ENCODE measurements around the gene TRAPPC1.

DNA sequence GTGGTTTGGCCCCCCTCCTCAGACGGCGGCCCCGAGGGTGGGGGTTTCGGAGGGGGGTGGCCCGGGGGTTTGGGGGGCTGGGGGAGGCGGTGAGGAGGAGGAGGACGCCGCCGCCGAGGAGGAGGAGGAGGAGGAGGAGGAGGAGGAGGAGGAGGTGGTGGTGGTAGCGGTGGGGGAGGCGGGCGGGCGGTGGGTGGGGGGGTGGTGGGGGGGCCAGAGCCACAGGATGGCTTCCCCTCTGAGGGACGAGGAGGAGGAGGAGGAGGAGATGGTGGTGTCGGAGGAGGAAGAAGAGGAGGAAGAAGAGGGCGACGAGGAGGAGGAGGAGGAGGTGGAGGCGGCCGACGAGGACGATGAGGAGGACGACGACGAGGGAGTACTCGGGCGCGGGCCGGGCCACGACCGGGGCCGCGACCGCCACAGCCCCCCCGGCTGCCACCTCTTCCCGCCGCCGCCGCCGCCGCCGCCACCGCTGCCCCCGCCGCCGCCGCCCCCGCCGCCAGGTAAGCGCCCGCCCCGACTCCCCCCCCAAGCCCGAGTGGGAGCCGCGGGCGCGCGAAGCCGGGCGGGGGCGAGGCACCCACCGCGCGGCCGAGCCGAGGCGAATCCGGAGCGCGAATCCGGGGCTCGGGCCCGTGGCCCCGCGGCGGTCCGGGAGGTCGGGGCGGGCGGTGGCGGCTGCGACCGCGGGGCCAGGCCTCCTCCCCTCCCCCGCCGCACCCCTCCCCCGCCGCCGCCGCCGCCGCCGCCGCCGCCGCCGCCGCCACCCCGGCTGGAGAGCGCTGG lies 47.0 kb downstream of the TRAPPC1 start:
- TF ChIP-seq, protein P1, sequence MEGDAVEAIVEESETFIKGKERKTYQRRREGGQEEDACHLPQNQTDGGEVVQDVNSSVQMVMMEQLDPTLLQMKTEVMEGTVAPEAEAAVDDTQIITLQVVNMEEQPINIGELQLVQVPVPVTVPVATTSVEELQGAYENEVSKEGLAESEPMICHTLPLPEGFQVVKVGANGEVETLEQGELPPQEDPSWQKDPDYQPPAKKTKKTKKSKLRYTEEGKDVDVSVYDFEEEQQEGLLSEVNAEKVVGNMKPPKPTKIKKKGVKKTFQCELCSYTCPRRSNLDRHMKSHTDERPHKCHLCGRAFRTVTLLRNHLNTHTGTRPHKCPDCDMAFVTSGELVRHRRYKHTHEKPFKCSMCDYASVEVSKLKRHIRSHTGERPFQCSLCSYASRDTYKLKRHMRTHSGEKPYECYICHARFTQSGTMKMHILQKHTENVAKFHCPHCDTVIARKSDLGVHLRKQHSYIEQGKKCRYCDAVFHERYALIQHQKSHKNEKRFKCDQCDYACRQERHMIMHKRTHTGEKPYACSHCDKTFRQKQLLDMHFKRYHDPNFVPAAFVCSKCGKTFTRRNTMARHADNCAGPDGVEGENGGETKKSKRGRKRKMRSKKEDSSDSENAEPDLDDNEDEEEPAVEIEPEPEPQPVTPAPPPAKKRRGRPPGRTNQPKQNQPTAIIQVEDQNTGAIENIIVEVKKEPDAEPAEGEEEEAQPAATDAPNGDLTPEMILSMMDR (IDR thresholded peaks at IDR 0.05; ENCODE audit: insufficient read depth, low read length, poor library complexity, severe bottlenecking) = no peak
- no peak for TF ChIP-seq EZH2phosphoT487 (conservative IDR thresholded peaks at IDR 0.05; ENCODE audit: low read length)

Measured in SU-DHL-6 (cell line).